Panc1 (cell line): ENCODE results near the gene KRTAP5-3. TPM values are rescaled to one million over a fixed set of nuclear protein-coding genes. Genes with fewer than 3 reads are reported as not detected.
A peak's percentile ranks its signal among the peaks of the same experiment; 100 is the strongest.

Experiments
- ATAC-seq: fragments of 200-7000 bp; cut with Tn5 transposase; 2 replicates; pipeline ENCODE4 v1.9.1; 2020; ENCODE audit warnings: mild to moderate bottlenecking, moderate library complexity
- BruUV-seq: library from RNA; stranded (reverse); fragments of 400-500 nt; replicated peaks from 2 replicates; lab custom pipeline; 2021; lab: Mats Ljungman, UMichigan
- CTCF ChIA-PET: fragments of 300-600 bp; sonication (Branson Sonifier 250); formaldehyde crosslinking; loops from one replicate; lab custom pipeline; 2022; ENCODE audit warnings: antibody characterized with exemption; lab: Charles Lee
- POLR2A ChIA-PET: fragments of 300-600 bp; sonication (Branson Sonifier 250); formaldehyde crosslinking; loops from one replicate; lab custom pipeline; 2022; ENCODE audit warnings: antibody characterized with exemption; lab: Charles Lee
- DNase-seq: peaks from one replicate; pipeline ENCODE4 v3.0.0-alpha.2; 2010; ENCODE audit warnings: low read depth, low spot score
- H3K27ac ChIP-seq: 2 replicates; pipeline ENCODE4 v1.5.1; 2011; ENCODE audit warnings: mild to moderate bottlenecking, low read length, inconsistent platforms
- H3K27me3 ChIP-seq: fragments of 200-500 bp; sonication (Bioruptor generic); 2 replicates; pipeline ENCODE4 v1.6.0; 2014; ENCODE audit warnings: low read length, inconsistent platforms; ENCODE audit not compliant: control insufficient read depth, insufficient read depth
- H3K36me3 ChIP-seq: fragments of 200-500 bp; sonication (Bioruptor generic); 2 replicates; pipeline ENCODE4 v1.5.1; 2014; ENCODE audit warnings: inconsistent platforms, mild to moderate bottlenecking, low read length, moderate library complexity; ENCODE audit not compliant: control insufficient read depth, insufficient read depth
- H3K4me1 ChIP-seq: 2 replicates; pipeline ENCODE4 v1.5.1; 2011; ENCODE audit warnings: inconsistent platforms, mild to moderate bottlenecking, low read length, moderate library complexity; ENCODE audit not compliant: control insufficient read depth, insufficient read depth
- H3K4me3 ChIP-seq, 2 experiments: 2 replicates each; pipeline ENCODE4 v1.5.1; 2011 to 2012; ENCODE audit warnings: low read depth in 2 of 2, low read length in 2 of 2, mild to moderate bottlenecking in 2 of 2, inconsistent platforms in 1 of 2, moderate library complexity in 1 of 2
- H3K9me3 ChIP-seq: fragments of 200-500 bp; sonication (Bioruptor generic); 2 replicates; pipeline ENCODE4 v1.5.1; 2014; ENCODE audit warnings: low read depth, mild to moderate bottlenecking, inconsistent platforms, low read length, moderate library complexity; ENCODE audit not compliant: control insufficient read depth, insufficient read depth
- REST ChIP-seq, 2 experiments: IDR thresholded peaks; 2 replicates each; pipeline ENCODE4 v1.6.1; 2011 to 2012; ENCODE audit warnings: low read depth in 2 of 2, control low read depth in 1 of 2, low read length in 1 of 2, mild to moderate bottlenecking in 1 of 2, moderate library complexity in 1 of 2; ENCODE audit not compliant: insufficient read depth in 1 of 2
- SIN3A ChIP-seq: IDR thresholded peaks from 2 replicates; pipeline ENCODE4 v1.6.1; 2012; ENCODE audit warnings: low read depth, mild to moderate bottlenecking, low read length, moderate library complexity, borderline replicate concordance; ENCODE audit not compliant: insufficient read depth
- in situ Hi-C: cut with HindIII; loops from 2 replicates; pipeline ENCODE4 v1.10.0; 2016; ENCODE audit warnings: low sequenced_read_pairs, low pct_unique_long_range_greater_than_20kb
- intact Hi-C: fragments of 100-400 bp; cut with micrococcal nuclease; formaldehyde crosslinking; loops from one replicate; pipeline ENCODE4 v1.10.0; 2022; ENCODE audit not compliant: unreplicated experiment
- total RNA-seq: library from RNA; stranded (reverse); gene quantifications from one replicate; pipeline ENCODE4 v1.2.1, GENCODE V29; 2021; ENCODE audit not compliant: unreplicated experiment

KRTAP5-3 gene
- total RNA-seq, 1 experiment from 2014 or later: not detected

DNA sequence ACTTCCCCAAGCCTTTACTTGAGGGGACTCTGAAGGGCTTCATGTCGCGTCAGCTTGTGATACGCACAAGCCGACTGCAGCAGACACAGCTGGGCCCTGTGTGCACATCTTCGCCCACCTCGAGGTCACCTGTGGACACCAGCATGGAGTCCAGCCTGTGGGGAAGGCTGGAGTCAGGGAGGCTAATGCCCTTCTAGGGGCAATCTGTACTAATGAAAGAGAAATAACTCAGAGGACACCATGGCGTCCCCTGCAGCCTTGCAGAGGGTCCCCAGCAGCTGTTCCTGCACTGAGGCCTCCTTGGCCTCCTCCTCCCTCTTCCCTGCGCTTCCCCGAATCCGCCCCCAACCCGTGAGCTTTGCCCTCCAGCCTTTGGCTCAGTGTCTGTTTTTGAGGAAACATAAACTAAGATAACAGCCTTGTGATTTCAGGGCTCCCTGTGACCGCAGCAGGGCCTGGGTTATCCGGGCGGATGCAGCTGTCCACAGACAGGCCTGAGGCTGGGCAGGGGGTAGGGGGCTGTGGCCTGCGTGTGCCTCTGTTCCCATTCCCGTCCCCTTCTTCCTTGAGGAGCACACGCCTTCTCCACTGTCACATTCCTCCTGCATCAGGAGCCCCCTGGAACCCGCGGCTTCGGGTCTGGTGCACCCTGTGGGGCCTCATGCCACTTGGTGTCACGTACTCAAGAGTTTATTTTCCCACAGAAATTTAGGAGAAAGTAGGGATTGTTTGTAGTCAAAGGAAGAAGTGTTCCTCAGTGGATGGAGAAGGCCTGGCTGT, 46.3 kb upstream of the KRTAP5-3 start:
- ATAC-seq (no peak), DNase-seq (no peak)
- Histone ChIP-seq H3K4me3 (no peak overlapping the region), H3K27me3 (no peaks in the 10 kb centered on the region), H3K9me3 (no peaks in the 10 kb centered on the region), H3K27ac (no peak overlapping the region), H3K36me3 (no peaks in the 10 kb centered on the region), H3K4me1 (0 out of 2 replicates have a peak, but pooled peaks cover 2% of the 10 kb centered on the region)
- in situ Hi-C loops: no loop called here
- POLR2A ChIA-PET: no interaction called here
- TF ChIP-seq REST (IDR thresholded peaks at IDR 0.05; ENCODE audit: insufficient read depth in 1 of 2, low read depth in 2 of 2, low read length in 1 of 2) (no peak), SIN3A (no peak)
- BruUV-seq: no TSS peak
- CTCF ChIA-PET: interaction anchor here (0.6 to 2.2 kb wide), 6 partner anchors 15 to 500 kb away, joined by 3 to 79 read pairs (median 4); partner anchors contain the start of gene SYT8
- intact Hi-C loops: loop anchor here (5.0 kb wide), 3 partner anchors 38 to 498 kb away; no protein-coding TSS in a partner anchor

DNA sequence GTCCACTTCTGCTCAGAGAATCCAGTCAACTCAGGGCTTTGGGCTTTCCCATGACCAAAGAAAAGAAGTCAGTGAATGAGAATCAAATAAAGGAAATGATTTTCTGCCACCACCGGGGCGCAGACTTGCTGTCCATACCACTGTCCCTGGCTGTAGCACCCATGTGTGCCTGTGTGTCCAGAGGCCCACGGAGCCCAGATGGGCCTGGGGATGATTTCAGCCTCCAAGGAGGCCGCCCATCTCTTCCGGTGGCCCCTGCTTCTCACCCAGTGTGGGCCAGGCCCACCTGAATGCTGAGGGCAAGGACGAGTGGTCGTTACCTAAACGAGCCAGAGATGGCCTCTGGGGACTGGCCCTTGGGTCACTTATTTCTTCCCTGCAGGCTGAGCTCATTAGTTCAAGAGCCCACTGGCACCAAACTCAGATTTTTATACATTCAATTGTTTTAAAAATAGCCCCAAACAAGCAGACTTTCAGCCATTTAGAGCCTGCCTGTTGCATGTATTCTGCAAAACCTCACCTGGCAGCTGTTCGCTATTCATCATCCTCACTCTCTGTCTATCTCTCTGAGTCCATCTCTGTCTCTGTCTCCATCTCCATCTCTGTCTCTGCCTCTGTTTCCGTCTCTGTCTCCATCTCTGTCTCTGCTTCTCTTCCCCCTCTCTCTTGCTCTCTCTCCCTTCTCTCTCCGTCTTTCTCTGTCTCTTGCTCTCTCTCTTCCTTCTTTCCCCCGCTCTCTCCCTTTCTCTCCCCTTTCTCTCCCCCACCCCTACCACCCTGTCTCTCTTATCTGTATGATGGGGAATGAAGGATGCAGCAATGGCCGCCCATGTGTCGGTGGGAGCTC, 45.5 kb upstream of the KRTAP5-3 start:
- intact Hi-C loops: loop anchor here (5.0 kb wide), 3 partner anchors 39 to 499 kb away; no protein-coding TSS in a partner anchor
- in situ Hi-C loops: no loop called here
- Histone ChIP-seq H3K27ac (no peak overlapping the region), H3K36me3 (no peaks in the 10 kb centered on the region), H3K4me3 (no peak overlapping the region), H3K9me3 (no peaks in the 10 kb centered on the region), H3K27me3 (no peaks in the 10 kb centered on the region), H3K4me1 (0 out of 2 replicates have a peak, but pooled peaks cover 2% of the 10 kb centered on the region)
- no peak for DNase-seq
- BruUV-seq: no TSS peak
- ChIA-PET CTCF (interaction anchor here (0.6 to 2.5 kb wide), 16 partner anchors 13 to 503 kb away, joined by 3 to 79 read pairs (median 8); partner anchors contain the start of gene SYT8), POLR2A (no interaction called here)
- no peak for TF ChIP-seq REST (IDR thresholded peaks at IDR 0.05; ENCODE audit: insufficient read depth in 1 of 2, low read depth in 2 of 2, low read length in 1 of 2)
- peak; percentile 36 for ATAC-seq
